Activated CD8-positive, alpha-beta memory T cell treated with anti-CD3 and anti-CD28 coated beads for 4 hours (primary cell): ENCODE measurements around the gene C9orf43.
"Not testable (repeated sequence)": the region's sequence is repeated elsewhere in the genome, so short reads cannot be mapped to it uniquely, and the experiment has no call there.

ENCODE experiments used
- DNase-seq, 2 donors: peaks; one replicate each; pipeline ENCODE4 v3.0.0-alpha.2; 2020; ENCODE audit warnings: low read depth in 2 of 2

Gene C9orf43

GRCh38 chr9:113381441-113381840, 29.1 kb upstream of the C9orf43 start:
- DNase-seq = not testable (repeated sequence)

- DNase-seq = no peak
Observed at GRCh38 chr9:113381909-113382411, 28.6 kb upstream of the C9orf43 start.

GRCh38 chr9:113386571-113387393, 23.8 kb upstream of the C9orf43 start:
- DNase-seq = no peak

- DNase-seq = no peak
Observed at GRCh38 chr9:113387560-113388230, 22.9 kb upstream of the C9orf43 start.

GRCh38 chr9:113388833-113389232, 21.7 kb upstream of the C9orf43 start:
- DNase-seq = no peak

- DNase-seq = no peak
Observed at GRCh38 chr9:113389451-113389850, 21.1 kb upstream of the C9orf43 start.

- DNase-seq = no peak
Observed at GRCh38 chr9:113390192-113390960, 20.2 kb upstream of the C9orf43 start.

- DNase-seq = no peak
Observed at GRCh38 chr9:113391917-113392316, 18.6 kb upstream of the C9orf43 start.

GRCh38 chr9:113393281-113393680, 17.3 kb upstream of the C9orf43 start:
- DNase-seq = no peak

GRCh38 chr9:113395000-113395861, 15.3 kb upstream of the C9orf43 start:
- DNase-seq = no peak

- no peak for DNase-seq
Observed at GRCh38 chr9:113397203-113397631, 13.3 kb upstream of the C9orf43 start.

GRCh38 chr9:113398796-113399195, 11.8 kb upstream of the C9orf43 start:
- DNase-seq = no peak

GRCh38 chr9:113399646-113400200, 10.8 kb upstream of the C9orf43 start:
- DNase-seq = no peak

GRCh38 chr9:113401027-113401792, 9.3 kb upstream of the C9orf43 start, which contains the start of gene ALAD:
Gene ALAD (minus strand): TSS chr9:113401284. CDS start chr9:113393559, 7,725 bp downstream.
- peak; percentile 98 for DNase-seq

- DNase-seq = no peak
Observed at GRCh38 chr9:113403646-113404045, 6.9 kb upstream of the C9orf43 start.

- not testable (repeated sequence) for DNase-seq
Observed at GRCh38 chr9:113406353-113406752, 4.2 kb upstream of the C9orf43 start.

- DNase-seq = peak in 1 of 2 donors; percentile 11
Observed at GRCh38 chr9:113406873-113407511, 3.6 kb upstream of the C9orf43 start.

GRCh38 chr9:113409481-113409880, 1.1 kb upstream of the C9orf43 start:
- no peak for DNase-seq

- no peak for DNase-seq
Observed at GRCh38 chr9:113409883-113410206, 702 bp upstream of the C9orf43 start.
